GM06990 (cell line): Measurements from ENCODE around the gene SWT1.
A peak's percentile ranks its signal among the peaks of the same experiment; 100 is the strongest.

Experiments used
- DNase-seq: peaks from one replicate; pipeline ENCODE4 v3.0.0-alpha.2; 2011; ENCODE audit not compliant: insufficient read length; ENCODE audit errors: extremely low read depth
- H3K27me3 ChIP-seq: replicated peaks from 2 replicates; pipeline ENCODE4 v1.6.0; 2011; ENCODE audit warnings: low read length; ENCODE audit not compliant: control insufficient read depth, insufficient read depth
- H3K36me3 ChIP-seq: 2 replicates; pipeline ENCODE4 v1.5.1; 2011; ENCODE audit warnings: low read length; ENCODE audit not compliant: control insufficient read depth, insufficient read depth
- H3K4me3 ChIP-seq: replicated peaks from 2 replicates; pipeline ENCODE4 v1.5.1; 2011; ENCODE audit warnings: low read depth, mild to moderate bottlenecking, control low read depth, low read length
- TF ChIP-seq, protein P1 (sequence below): IDR thresholded peaks from 2 replicates; pipeline ENCODE4 v1.5.1; 2011; ENCODE audit warnings: low read length, control low read depth, mild to moderate bottlenecking, inconsistent platforms; ENCODE audit not compliant: insufficient read depth, poor library complexity, severe bottlenecking

Gene SWT1

GRCh38 chr1:185156854-185157598, at the start of gene SWT1, which contains the start of gene TRMT1L:
TSS of gene SWT1 (plus strand) at chr1:185157167. CDS start at chr1:185160842, 3,675 bp downstream.
TSS of gene TRMT1L (minus strand) at chr1:185156953. CDS start at chr1:185156712, 241 bp downstream.
- TF ChIP-seq, protein P1, sequence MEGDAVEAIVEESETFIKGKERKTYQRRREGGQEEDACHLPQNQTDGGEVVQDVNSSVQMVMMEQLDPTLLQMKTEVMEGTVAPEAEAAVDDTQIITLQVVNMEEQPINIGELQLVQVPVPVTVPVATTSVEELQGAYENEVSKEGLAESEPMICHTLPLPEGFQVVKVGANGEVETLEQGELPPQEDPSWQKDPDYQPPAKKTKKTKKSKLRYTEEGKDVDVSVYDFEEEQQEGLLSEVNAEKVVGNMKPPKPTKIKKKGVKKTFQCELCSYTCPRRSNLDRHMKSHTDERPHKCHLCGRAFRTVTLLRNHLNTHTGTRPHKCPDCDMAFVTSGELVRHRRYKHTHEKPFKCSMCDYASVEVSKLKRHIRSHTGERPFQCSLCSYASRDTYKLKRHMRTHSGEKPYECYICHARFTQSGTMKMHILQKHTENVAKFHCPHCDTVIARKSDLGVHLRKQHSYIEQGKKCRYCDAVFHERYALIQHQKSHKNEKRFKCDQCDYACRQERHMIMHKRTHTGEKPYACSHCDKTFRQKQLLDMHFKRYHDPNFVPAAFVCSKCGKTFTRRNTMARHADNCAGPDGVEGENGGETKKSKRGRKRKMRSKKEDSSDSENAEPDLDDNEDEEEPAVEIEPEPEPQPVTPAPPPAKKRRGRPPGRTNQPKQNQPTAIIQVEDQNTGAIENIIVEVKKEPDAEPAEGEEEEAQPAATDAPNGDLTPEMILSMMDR, result no peak
- no peaks in the 10 kb centered on the region for H3K27me3 ChIP-seq
- peak within 1 kb of the TSS; percentile 92 for H3K4me3 ChIP-seq
- peak; percentile 94 for DNase-seq
- no peaks in the 10 kb centered on the region for H3K36me3 ChIP-seq

GRCh38 chr1:185108321-185108720, 48.6 kb upstream of the SWT1 start:
- H3K27me3 ChIP-seq, result no peaks in the 10 kb centered on the region

DNA sequence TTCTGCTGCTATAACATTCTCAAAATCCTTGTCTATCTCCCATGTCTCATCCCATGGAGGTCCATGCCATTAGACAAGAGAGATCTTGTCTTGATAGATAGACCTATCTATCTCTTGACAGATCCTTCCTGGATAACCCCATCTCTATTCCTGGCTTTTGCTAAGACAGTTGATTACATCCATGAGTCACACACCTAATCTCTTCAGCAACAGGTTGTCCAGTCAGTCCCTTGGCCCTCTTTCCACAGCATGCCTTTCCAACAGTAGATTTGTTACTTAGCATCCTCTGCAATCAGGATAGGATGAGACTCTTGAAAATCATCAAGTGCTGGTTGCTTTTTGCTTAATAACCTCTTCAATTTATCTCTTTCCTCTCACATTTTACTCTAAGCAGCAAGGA, 46.8 kb upstream of the SWT1 start:
- Histone ChIP-seq H3K27me3 (no peaks in the 10 kb centered on the region), H3K4me3 (no peak overlapping the region), H3K36me3 (no peaks in the 10 kb centered on the region)
- TF ChIP-seq, protein P1, result no peak
- DNase-seq, result no peak

More at GRCh38 chr1:185108321-185108720, 48.6 kb upstream of the SWT1 start:
- DNase-seq, result no peak
- H3K36me3 ChIP-seq, result no peaks in the 10 kb centered on the region
- no peak overlapping the region for H3K4me3 ChIP-seq
- TF ChIP-seq, protein P1, result no peak

DNA sequence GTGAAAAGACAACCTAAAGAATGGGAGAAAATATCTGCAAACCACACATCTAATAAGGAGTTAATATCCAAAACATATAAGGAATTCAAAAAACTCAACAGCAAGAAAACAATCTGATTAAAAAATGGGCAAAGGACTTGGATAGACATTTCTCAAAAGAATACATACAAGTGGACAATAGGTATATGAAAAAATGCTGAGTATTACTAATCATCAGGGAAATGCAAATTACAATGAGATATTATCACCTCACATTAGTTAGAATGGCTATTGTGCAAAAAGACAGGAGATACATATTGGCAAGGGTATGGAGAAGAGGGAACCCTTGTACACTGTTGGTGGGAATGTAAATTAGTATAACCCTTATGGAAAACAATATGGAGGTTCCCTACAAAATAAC, 45.1 kb upstream of the SWT1 start:
- Histone ChIP-seq H3K36me3 (no peaks in the 10 kb centered on the region; the same call in 1 of the 2 replicates), H3K4me3 (no peak overlapping the region), H3K27me3 (no peaks in the 10 kb centered on the region)
- no peak for DNase-seq
- TF ChIP-seq, protein P1, result no peak

DNA sequence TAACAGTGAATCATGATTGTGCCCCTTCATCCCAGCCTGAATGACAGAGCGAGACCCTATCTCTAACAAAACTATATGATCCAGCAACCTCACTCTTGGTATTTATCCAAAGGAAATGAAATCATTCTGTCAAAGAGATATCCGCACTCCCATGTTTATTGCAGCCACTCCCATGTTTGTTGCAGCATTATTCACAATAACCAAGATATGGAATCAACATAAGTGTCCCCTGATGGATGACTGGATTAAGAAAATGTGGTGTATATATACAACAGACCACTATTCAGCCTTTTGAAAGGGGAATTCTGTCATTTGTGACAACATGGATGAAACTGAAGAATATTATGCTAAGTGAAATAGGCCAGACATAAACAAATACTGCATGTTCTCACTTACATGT, 44.6 kb upstream of the SWT1 start:
- H3K36me3 ChIP-seq, result no peaks in the 10 kb centered on the region; the same call in none of the 2 replicates
- TF ChIP-seq, protein P1, result no peak
- no peak for DNase-seq
- no peaks in the 10 kb centered on the region for H3K27me3 ChIP-seq
- no peak overlapping the region for H3K4me3 ChIP-seq

DNA sequence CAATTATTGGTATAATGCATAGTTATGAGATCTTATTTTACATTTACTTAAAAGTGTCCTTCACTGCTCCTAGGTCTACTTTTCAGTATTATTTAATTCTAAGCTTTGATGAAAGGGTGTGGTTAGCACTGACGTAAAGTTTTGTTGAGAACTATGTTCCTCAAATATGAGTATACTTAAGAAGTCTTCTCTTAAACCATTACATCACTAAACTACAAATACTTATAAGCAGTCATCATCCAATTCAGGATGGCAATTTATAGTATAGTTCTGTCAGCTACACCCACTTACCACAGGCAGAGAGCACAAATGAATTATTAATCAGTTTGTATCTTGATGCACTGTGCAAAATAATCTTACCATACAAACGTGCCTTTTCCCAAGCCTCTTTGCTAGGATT, 27.3 kb upstream of the SWT1 start:
- DNase-seq, result no peak
- Histone ChIP-seq H3K4me3 (no peak overlapping the region), H3K36me3 (peaks cover 1% of the 10 kb centered on the region), H3K27me3 (no peaks in the 10 kb centered on the region)
- TF ChIP-seq, protein P1, result no peak
